SK-N-SH (cell line): Measurements from ENCODE around the gene SOCS2. TPM values are rescaled to one million over a fixed set of nuclear protein-coding genes. Genes with fewer than 3 reads are reported as not detected.

ENCODE experiments used
- CTCF ChIA-PET: fragments of 300-600, 350-600 bp; formaldehyde crosslinking; extraction: SDS; loops from one replicate; lab custom pipeline; 2021; lab: Yijun Ruan, JAX
- POLR2A ChIA-PET: fragments of 350-600 bp; sonication (Branson Sonifier 250); formaldehyde crosslinking; extraction: SDS; loops from one replicate; lab custom pipeline; 2020; ENCODE audit warnings: antibody characterized with exemption, inconsistent platforms; lab: Yijun Ruan, JAX
- DNase-seq: peaks from one replicate; pipeline ENCODE4 v3.0.0; 2012
- H2AFZ ChIP-seq: fragments of 200-600 bp; sonication (generic); 2 replicates; pipeline ENCODE4 v1.8.1; 2016; ENCODE audit warnings: antibody characterized with exemption, mild to moderate bottlenecking, low read depth
- H3F3A ChIP-seq: fragments of 200-600 bp; sonication (generic); replicated peaks from 2 replicates; pipeline ENCODE3; 2016; ENCODE audit warnings: antibody characterized with exemption, mild to moderate bottlenecking; ENCODE audit not compliant: insufficient read depth
- H3K27ac ChIP-seq, 2 experiments: fragments of 200-500 bp in 1 of 2; fragments of 200-600 bp in 1 of 2; sonication (Bioruptor generic) in 1 of 2; sonication (generic), shearing (Covaris generic) in 1 of 2; 2 replicates each; pipeline versions ENCODE4 v1.5.1 to v1.6.1; 2014 to 2016; ENCODE audit warnings: low read depth in 2 of 2, inconsistent platforms in 1 of 2, low read length in 1 of 2, mild to moderate bottlenecking in 1 of 2, mixed read lengths in 1 of 2
- H3K27me3 ChIP-seq: fragments of 200-600 bp; sonication (generic), shearing (Covaris generic); 2 replicates; pipeline ENCODE4 v1.6.1; 2016; ENCODE audit warnings: mixed run types; ENCODE audit not compliant: insufficient read depth
- H3K36me3 ChIP-seq, 2 experiments: fragments of 200-500 bp in 1 of 2; fragments of 200-600 bp in 1 of 2; sonication (Bioruptor generic) in 1 of 2; sonication (generic) in 1 of 2; replicated peaks in 1 of 2; 2 replicates each; pipeline versions ENCODE3 to v1.5.1; 2014 to 2016; ENCODE audit warnings: low read length in 1 of 2, mild to moderate bottlenecking in 1 of 2; ENCODE audit not compliant: insufficient read depth in 2 of 2, control insufficient read depth in 1 of 2
- H3K4me1 ChIP-seq, 2 experiments: fragments of 200-500 bp in 1 of 2; fragments of 200-600 bp in 1 of 2; sonication (Bioruptor generic) in 1 of 2; sonication (generic), shearing (Covaris generic) in 1 of 2; 2 replicates each; pipeline versions ENCODE4 v1.5.1 to v1.6.1; 2014 to 2016; ENCODE audit warnings: low read depth in 1 of 2, low read length in 1 of 2, mixed run types in 1 of 2; ENCODE audit not compliant: insufficient read depth in 2 of 2, control insufficient read depth in 1 of 2
- H3K4me2 ChIP-seq: fragments of 200-600 bp; sonication (generic), shearing (Covaris generic); 2 replicates; pipeline ENCODE4 v1.6.1; 2017; ENCODE audit warnings: mixed run types
- H3K4me3 ChIP-seq, 2 experiments: fragments of 200-500 bp in 1 of 2; fragments of 200-600 bp in 1 of 2; sonication (Bioruptor generic) in 1 of 2; sonication (generic), shearing (Covaris generic) in 1 of 2; 2 replicates each; pipeline versions ENCODE4 v1.5.1 to v1.8.1; 2014 to 2016; ENCODE audit warnings: low read depth in 2 of 2, inconsistent platforms in 1 of 2, low read length in 1 of 2, mild to moderate bottlenecking in 1 of 2, mixed read lengths in 1 of 2, moderate library complexity in 1 of 2
- H3K79me2 ChIP-seq: fragments of 200-600 bp; sonication (generic); 2 replicates; pipeline ENCODE4 v1.8.1; 2017; ENCODE audit warnings: mild to moderate bottlenecking; ENCODE audit not compliant: insufficient read depth
- H3K9ac ChIP-seq: fragments of 200-600 bp; sonication (generic); 2 replicates; pipeline ENCODE4 v1.6.1; 2017; ENCODE audit warnings: mixed run types
- H3K9me2 ChIP-seq: fragments of 200-600 bp; sonication (generic); 2 replicates; pipeline ENCODE4 v1.6.1; 2017; ENCODE audit warnings: mixed run types
- H3K9me3 ChIP-seq: fragments of 200-600 bp; sonication (generic); 2 replicates; pipeline ENCODE4 v1.6.1; 2017; ENCODE audit warnings: mixed run types, mild to moderate bottlenecking, moderate library complexity
- H4K20me1 ChIP-seq: fragments of 200-600 bp; sonication (generic); 2 replicates; pipeline ENCODE4 v1.6.1; 2017; ENCODE audit warnings: mild to moderate bottlenecking, mixed run types; ENCODE audit not compliant: insufficient read depth
- ELF1 ChIP-seq: IDR thresholded peaks from 2 replicates; pipeline ENCODE4 v1.4.0; 2012
- FOSL2 ChIP-seq: IDR thresholded peaks from 2 replicates; pipeline ENCODE4 v1.4.0; 2012; ENCODE audit warnings: low read depth, mild to moderate bottlenecking, moderate library complexity, borderline replicate concordance
- FOXJ3 ChIP-seq: sonication (generic); formaldehyde crosslinking; IDR thresholded peaks from 2 replicates; pipeline ENCODE4 v1.5.1; 2020; ENCODE audit warnings: mild to moderate bottlenecking, missing genetic modification reagents
- FOXM1 ChIP-seq: IDR thresholded peaks from 2 replicates; pipeline ENCODE4 v1.4.0; 2012; ENCODE audit warnings: low read depth, mild to moderate bottlenecking
- GABPA ChIP-seq: IDR thresholded peaks from 2 replicates; pipeline ENCODE4 v1.4.0; 2012; ENCODE audit warnings: low read depth, mild to moderate bottlenecking
- GATA2 ChIP-seq: sonication (generic); formaldehyde crosslinking; IDR thresholded peaks from 2 replicates; pipeline ENCODE4 v1.5.0; 2020; ENCODE audit warnings: mild to moderate bottlenecking, missing genetic modification reagents
- JUND ChIP-seq: IDR thresholded peaks from 2 replicates; pipeline ENCODE4 v1.4.0; 2012
- NRF1 ChIP-seq: IDR thresholded peaks from 2 replicates; pipeline ENCODE4 v1.6.1; 2012; ENCODE audit warnings: low read depth, mild to moderate bottlenecking, low read length
- POLR2AphosphoS5 ChIP-seq: IDR thresholded peaks from 2 replicates; pipeline ENCODE4 v1.6.1; 2012; ENCODE audit warnings: low read depth, low read length
- REST ChIP-seq: IDR thresholded peaks from 2 replicates; pipeline ENCODE4 v1.6.1; 2012; ENCODE audit warnings: mild to moderate bottlenecking, low read depth, low read length, moderate library complexity
- RFX5 ChIP-seq: IDR thresholded peaks from 2 replicates; pipeline ENCODE4 v1.6.1; 2012; ENCODE audit warnings: mild to moderate bottlenecking, improper control_type of control experiment, low read length
- SIN3A ChIP-seq: IDR thresholded peaks from 2 replicates; pipeline ENCODE4 v1.6.1; 2012; ENCODE audit warnings: low read depth, mild to moderate bottlenecking, low read length, moderate library complexity, borderline replicate concordance
- TAF1 ChIP-seq: IDR thresholded peaks from 2 replicates; pipeline ENCODE4 v1.6.1; 2012; ENCODE audit warnings: low read depth, mild to moderate bottlenecking, low read length, moderate library complexity, borderline replicate concordance
- TCF12 ChIP-seq: IDR thresholded peaks from 2 replicates; pipeline ENCODE4 v1.4.0; 2012
- TEAD4 ChIP-seq: IDR thresholded peaks from 2 replicates; pipeline ENCODE4 v1.4.0; 2012; ENCODE audit warnings: mild to moderate bottlenecking, borderline replicate concordance; ENCODE audit not compliant: insufficient read depth
- WGBS: methylation state at CpG from one replicate; pipeline ENCODE4 v1.1.6; 2017; ENCODE audit warnings: low lambda C conversion rate; 5-methylcytosine and 5-hydroxymethylcytosine counted together
- polyA plus RNA-seq, 3 experiments: library from polyadenylated mRNA; depleted of rRNA; stranded (reverse); fragments of >200 nt; gene quantifications; 2 replicates each; pipeline ENCODE4 v1.2.3, GENCODE V29; 2012
- TF ChIP-seq, protein P1 (sequence below): IDR thresholded peaks from 2 replicates; pipeline ENCODE4 v1.4.0; 2012; ENCODE audit warnings: low read depth, borderline replicate concordance
- TF ChIP-seq, protein P2 (sequence below): fragments of 150-350 bp; IDR thresholded peaks from 2 replicates; pipeline ENCODE4 v1.6.1; 2017; ENCODE audit warnings: antibody characterized with exemption, low read length, low read depth, borderline replicate concordance
- TF ChIP-seq, protein P3 (sequence below): fragments of 200-600 bp; sonication (generic); IDR thresholded peaks from 2 replicates; pipeline ENCODE4 v1.6.1; 2017; ENCODE audit warnings: antibody characterized with exemption, mild to moderate bottlenecking, moderate library complexity
- TF ChIP-seq, protein P4 (sequence below): fragments of 150-350 bp; IDR thresholded peaks from 2 replicates; pipeline ENCODE4 v1.6.1; 2016; ENCODE audit warnings: mild to moderate bottlenecking, low read depth, low read length

SOCS2 gene
- polyA plus RNA-seq, 1 of the 3 experiments (the other 2 are of a cell fraction) = 24.1 TPM

GRCh38 chr12:93567174-93567573 is 5.3 kb upstream of the SOCS2 start:
- WGBS = 91% methylated on average over 3 of the region's 3 CpGs
- Histone ChIP-seq H3K36me3 (peaks cover 4 to 11% of the 10 kb centered on the region in 2 experiments), H2AFZ (no peak overlapping the region), H3K9me3 (no peaks in the 10 kb centered on the region), H3K9ac (no peak overlapping the region), H3K27me3 (no peaks in the 10 kb centered on the region), H3K27ac (no peak overlapping the region), H3K9me2 (no peaks in the 10 kb centered on the region), H3F3A (peaks cover 13% of the 10 kb centered on the region), H4K20me1 (no peaks in the 10 kb centered on the region), H3K4me2 (no peak overlapping the region), H3K4me1 (peaks cover 0 to under 1% of the 10 kb centered on the region in 2 experiments; a peak in 1 of 4 replicates), H3K79me2 (peaks cover 28% of the 10 kb centered on the region), H3K4me3 (no peak overlapping the region)
- no peak for DNase-seq
- POLR2A ChIA-PET = no interaction called here
- CTCF ChIA-PET = interaction anchor here (0.7 to 10.1 kb wide), 7 partner anchors 41 to 534 kb away, joined by 3 to 149 read pairs (median 3); no protein-coding TSS in a partner anchor
- TF ChIP-seq ELF1 (no peak), TCF12 (no peak), SIN3A (no peak), FOXM1 (no peak), JUND (no peak), POLR2AphosphoS5 (no peak), RFX5 (no peak)
- TF ChIP-seq, protein P1, sequence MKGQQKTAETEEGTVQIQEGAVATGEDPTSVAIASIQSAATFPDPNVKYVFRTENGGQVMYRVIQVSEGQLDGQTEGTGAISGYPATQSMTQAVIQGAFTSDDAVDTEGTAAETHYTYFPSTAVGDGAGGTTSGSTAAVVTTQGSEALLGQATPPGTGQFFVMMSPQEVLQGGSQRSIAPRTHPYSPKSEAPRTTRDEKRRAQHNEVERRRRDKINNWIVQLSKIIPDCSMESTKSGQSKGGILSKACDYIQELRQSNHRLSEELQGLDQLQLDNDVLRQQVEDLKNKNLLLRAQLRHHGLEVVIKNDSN = no peak
- TF ChIP-seq, protein P2, sequence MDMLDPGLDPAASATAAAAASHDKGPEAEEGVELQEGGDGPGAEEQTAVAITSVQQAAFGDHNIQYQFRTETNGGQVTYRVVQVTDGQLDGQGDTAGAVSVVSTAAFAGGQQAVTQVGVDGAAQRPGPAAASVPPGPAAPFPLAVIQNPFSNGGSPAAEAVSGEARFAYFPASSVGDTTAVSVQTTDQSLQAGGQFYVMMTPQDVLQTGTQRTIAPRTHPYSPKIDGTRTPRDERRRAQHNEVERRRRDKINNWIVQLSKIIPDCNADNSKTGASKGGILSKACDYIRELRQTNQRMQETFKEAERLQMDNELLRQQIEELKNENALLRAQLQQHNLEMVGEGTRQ = no peak

- Histone ChIP-seq H2AFZ (no peak overlapping the region), H3K9me3 (no peaks in the 10 kb centered on the region), H3K9me2 (no peaks in the 10 kb centered on the region), H3K4me1 (peaks cover 0 to 10% of the 10 kb centered on the region in 2 experiments; a peak in 1 of 4 replicates), H3K27me3 (no peaks in the 10 kb centered on the region), H4K20me1 (no peaks in the 10 kb centered on the region), H3K4me2 (no peak overlapping the region), H3K4me3 (no peak overlapping the region), H3F3A (peaks cover 7% of the 10 kb centered on the region), H3K9ac (no peak overlapping the region), H3K27ac (no peak overlapping the region), H3K79me2 (peaks cover 36% of the 10 kb centered on the region), H3K36me3 (peaks cover 4 to 10% of the 10 kb centered on the region in 2 experiments)
- ChIA-PET POLR2A (no interaction called here), CTCF (interaction anchor here (1.1 to 10.1 kb wide), 6 partner anchors 41 to 534 kb away, joined by 3 to 149 read pairs (median 22); no protein-coding TSS in a partner anchor)
- DNase-seq = no peak
- WGBS = 88% methylated on average over 3 of the region's 3 CpGs
- TF ChIP-seq FOSL2 (no peak), JUND (no peak), FOXJ3 (no peak), TAF1 (no peak), ELF1 (no peak), GABPA (no peak), FOXM1 (no peak), GATA2 (CRISPR knock-in tag) (no peak), NRF1 (no peak), TEAD4 (no peak), SIN3A (no peak), REST (no peak)
- TF ChIP-seq, protein P3, sequence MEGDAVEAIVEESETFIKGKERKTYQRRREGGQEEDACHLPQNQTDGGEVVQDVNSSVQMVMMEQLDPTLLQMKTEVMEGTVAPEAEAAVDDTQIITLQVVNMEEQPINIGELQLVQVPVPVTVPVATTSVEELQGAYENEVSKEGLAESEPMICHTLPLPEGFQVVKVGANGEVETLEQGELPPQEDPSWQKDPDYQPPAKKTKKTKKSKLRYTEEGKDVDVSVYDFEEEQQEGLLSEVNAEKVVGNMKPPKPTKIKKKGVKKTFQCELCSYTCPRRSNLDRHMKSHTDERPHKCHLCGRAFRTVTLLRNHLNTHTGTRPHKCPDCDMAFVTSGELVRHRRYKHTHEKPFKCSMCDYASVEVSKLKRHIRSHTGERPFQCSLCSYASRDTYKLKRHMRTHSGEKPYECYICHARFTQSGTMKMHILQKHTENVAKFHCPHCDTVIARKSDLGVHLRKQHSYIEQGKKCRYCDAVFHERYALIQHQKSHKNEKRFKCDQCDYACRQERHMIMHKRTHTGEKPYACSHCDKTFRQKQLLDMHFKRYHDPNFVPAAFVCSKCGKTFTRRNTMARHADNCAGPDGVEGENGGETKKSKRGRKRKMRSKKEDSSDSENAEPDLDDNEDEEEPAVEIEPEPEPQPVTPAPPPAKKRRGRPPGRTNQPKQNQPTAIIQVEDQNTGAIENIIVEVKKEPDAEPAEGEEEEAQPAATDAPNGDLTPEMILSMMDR = no peak
- TF ChIP-seq, protein P4, sequence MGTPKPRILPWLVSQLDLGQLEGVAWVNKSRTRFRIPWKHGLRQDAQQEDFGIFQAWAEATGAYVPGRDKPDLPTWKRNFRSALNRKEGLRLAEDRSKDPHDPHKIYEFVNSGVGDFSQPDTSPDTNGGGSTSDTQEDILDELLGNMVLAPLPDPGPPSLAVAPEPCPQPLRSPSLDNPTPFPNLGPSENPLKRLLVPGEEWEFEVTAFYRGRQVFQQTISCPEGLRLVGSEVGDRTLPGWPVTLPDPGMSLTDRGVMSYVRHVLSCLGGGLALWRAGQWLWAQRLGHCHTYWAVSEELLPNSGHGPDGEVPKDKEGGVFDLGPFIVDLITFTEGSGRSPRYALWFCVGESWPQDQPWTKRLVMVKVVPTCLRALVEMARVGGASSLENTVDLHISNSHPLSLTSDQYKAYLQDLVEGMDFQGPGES = no peak
Measured at GRCh38 chr12:93568091-93568490, 4.4 kb upstream of the SOCS2 start.
